Measurements from ENCODE around the gene SHC2.

GRCh38 chr19:367963-368629 is 92.7 kb downstream of the SHC2 start:
- TF ChIP-seq CTCF (optimal IDR thresholded peaks at IDR 0.05 in 1 of 3, IDR thresholded peaks at IDR 0.05 in 1 of 3, conservative IDR thresholded peaks at IDR 0.05 in 1 of 3; ENCODE audit: extremely low read depth in 1 of 3, insufficient read depth in 2 of 3, low read length in 3 of 3) (no peak), EZH2 (IDR thresholded peaks at IDR 0.05; ENCODE audit: low read length) (no peak)
